ENCODE data around the gene HOXB3.

HOXB3 gene

GRCh38 chr17:48561884-48562810 lies 27.9 kb downstream of the HOXB3 start (continued):
- TF ChIP-seq ZNF280D (tag by site-specific recombination; IDR thresholded peaks at IDR 0.05) (no peak), WT1 (tag by site-specific recombination; IDR thresholded peaks at IDR 0.05) (peak; percentile 71), SCRT2 (tag by site-specific recombination; IDR thresholded peaks at IDR 0.05) (no peak), HOXA7 (CRISPR knock-in tag; IDR thresholded peaks at IDR 0.05; ENCODE audit: borderline replicate concordance) (no peak), IKZF3 (tag by site-specific recombination; IDR thresholded peaks at IDR 0.05) (peak; percentile 67; the same call in 1 of the 2 replicates), ZNF518A (tag by site-specific recombination; conservative IDR thresholded peaks at IDR 0.05; ENCODE audit: low read depth) (0 out of 2 replicates have a peak, but pooled peaks have one; percentile 27), ZNF121 (tag by site-specific recombination; IDR thresholded peaks at IDR 0.05) (no peak), ZNF266 (tag by site-specific recombination; IDR thresholded peaks at IDR 0.05; ENCODE audit: low read depth) (no peak), ZNF341 (tag by site-specific recombination; IDR thresholded peaks at IDR 0.05; ENCODE audit: low read depth) (peak; percentile 70), ZNF792 (tag by site-specific recombination; IDR thresholded peaks at IDR 0.05) (no peak), ZNF791 (tag by site-specific recombination; IDR thresholded peaks at IDR 0.05) (no peak), ZNF629 (tag by site-specific recombination; IDR thresholded peaks at IDR 0.05) (peak; percentile 68), ZNF692 (tag by site-specific recombination; IDR thresholded peaks at IDR 0.05) (0 out of 2 replicates have a peak, but pooled peaks have one; percentile 46), ZNF175 (tag by site-specific recombination; IDR thresholded peaks at IDR 0.05) (no peak), ZNF530 (tag by site-specific recombination; IDR thresholded peaks at IDR 0.05; ENCODE audit: low read depth) (no peak), ZFP69B (tag by site-specific recombination; IDR thresholded peaks at IDR 0.05) (peak; percentile 53; the same call in 1 of the 2 replicates), ZNF624 (tag by site-specific recombination; IDR thresholded peaks at IDR 0.05) (no peak), ZNF600 (tag by site-specific recombination; IDR thresholded peaks at IDR 0.05) (no peak; the same call in 1 of the 2 replicates), ZNF488 (tag by site-specific recombination; IDR thresholded peaks at IDR 0.05) (0 out of 2 replicates have a peak, but pooled peaks have one; percentile 60), ZBTB11 (tag by site-specific recombination; conservative IDR thresholded peaks at IDR 0.05; ENCODE audit: low read depth) (no peak), ZNF585B (tag by site-specific recombination; IDR thresholded peaks at IDR 0.05) (no peak), ZNF202 (tag by site-specific recombination; IDR thresholded peaks at IDR 0.05; ENCODE audit: borderline replicate concordance) (no peak), ZNF248 (tag by site-specific recombination; IDR thresholded peaks at IDR 0.05) (no peak), SALL2 (tag by site-specific recombination; IDR thresholded peaks at IDR 0.05; ENCODE audit: borderline replicate concordance) (no peak), ZNF292 (tag by site-specific recombination; IDR thresholded peaks at IDR 0.05; ENCODE audit: borderline replicate concordance, low read depth) (no peak)

Measured in HEK293 (cell line).